Midbrain (tissue), 1 donor: Measurements from ENCODE around the gene TMEM273.
"Not testable (repeated sequence)": the region's sequence is repeated elsewhere in the genome, so short reads cannot be mapped to it uniquely, and the experiment has no call there.

Experiments
- DNase-seq: peaks from one replicate; lab custom pipeline; 2025; lab: John Stamatoyannopoulos, UW

The TMEM273 gene

GRCh38 chr10:49205206-49205605 is 17.0 kb upstream of the TMEM273 start:
- DNase-seq, result no peak

DNA sequence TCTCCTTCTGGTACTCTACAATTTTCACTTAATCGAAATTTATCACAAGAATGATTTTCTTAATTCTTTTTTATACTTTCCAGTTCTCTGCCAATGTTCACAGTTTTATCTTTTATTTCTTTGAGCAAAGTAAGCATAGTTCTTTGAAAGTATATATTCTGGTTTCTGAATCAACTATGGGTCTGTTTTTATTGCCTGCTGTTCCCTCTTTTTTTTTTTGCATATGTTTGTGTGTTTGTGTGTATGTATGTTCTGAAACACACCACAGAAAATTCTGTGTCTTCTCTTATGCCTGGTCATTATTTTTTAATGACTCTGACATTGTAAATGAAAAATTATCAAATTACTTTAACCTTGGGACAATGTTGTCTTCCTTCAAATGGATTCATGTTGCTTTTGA is 15.9 kb upstream of the TMEM273 start:
- no peak for DNase-seq

GRCh38 chr10:49202266-49202665 is 14.1 kb upstream of the TMEM273 start:
- no peak for DNase-seq

- no peak for DNase-seq
These were observed 12.7 kb upstream of the TMEM273 start for GRCh38 chr10:49200854-49201253.

- DNase-seq, result no peak
These were observed 9.0 kb upstream of the TMEM273 start for GRCh38 chr10:49197171-49197570.

DNA sequence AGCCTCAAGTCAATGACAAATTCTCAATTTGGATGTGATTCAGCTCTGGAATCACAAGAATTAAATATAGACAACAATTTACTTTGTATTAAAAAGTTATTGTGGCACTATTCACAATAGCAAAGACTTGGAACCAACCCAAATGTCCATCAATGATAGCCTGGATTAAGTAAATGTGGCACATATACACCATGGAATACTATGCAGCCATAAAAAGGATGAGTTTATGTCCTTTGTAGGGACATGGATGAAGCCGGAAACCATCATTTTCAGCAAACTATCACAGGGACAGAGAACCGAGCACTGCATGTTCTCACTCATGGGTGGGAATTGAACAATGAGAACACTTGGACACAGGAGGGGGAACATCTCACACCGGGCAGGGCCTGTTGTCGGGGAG is 7.7 kb upstream of the TMEM273 start:
- not testable (repeated sequence) for DNase-seq

DNA sequence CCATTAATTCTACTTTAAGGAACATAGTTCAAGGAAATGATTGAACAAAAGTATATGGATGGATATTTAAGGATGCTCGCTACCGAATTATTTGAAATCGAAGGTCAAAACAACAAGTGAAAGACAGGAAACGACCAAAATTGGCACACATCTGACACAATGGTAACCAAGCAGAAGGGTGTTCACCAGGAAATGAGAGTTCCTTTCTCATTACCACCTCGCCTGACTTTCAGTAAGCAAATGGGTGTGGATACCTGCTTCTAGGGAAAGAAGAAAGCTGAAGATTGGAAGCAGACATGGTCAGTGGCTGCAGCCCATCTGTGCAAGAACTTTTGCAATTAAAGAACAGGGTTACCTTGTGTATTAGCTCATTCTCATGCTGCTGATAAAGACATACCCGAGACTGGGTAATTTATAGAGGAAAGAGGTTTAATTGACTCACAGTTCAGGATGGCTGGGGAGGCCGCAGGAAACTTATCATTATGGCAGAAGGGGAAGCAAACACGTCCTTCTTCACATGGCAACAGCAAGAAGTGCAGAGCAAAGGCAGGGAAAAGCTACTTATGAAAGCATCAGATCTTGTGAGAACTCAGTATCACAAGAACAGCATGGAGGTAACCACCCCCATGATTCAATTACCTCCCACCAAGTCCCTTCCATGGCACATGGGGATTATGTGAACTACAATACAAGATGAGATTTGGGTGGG is 6.2 kb upstream of the TMEM273 start:
- no peak for DNase-seq

- no peak for DNase-seq
These were observed 3.2 kb upstream of the TMEM273 start for GRCh38 chr10:49191349-49191748.

DNA sequence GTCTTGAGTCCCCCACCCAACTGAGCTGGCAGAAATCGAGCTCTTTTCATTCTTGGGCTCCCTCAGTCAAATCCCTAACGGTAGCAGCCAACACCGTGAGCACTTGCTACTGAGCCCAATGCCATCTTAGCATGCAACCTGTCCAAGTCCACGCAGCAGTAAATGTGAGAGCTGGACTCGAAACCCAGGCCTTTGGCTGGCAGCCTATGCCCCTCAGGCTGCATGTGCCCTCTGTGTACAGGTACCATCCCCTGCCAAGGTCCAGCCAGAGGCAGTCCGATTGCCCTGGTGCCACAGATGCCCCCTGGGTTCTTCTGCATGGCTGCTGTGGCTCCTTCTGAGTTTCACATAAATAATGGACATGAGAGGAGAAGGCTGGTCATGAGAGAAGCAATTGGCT is 1.2 kb upstream of the TMEM273 start:
- no peak for DNase-seq

- peak; percentile 16 for DNase-seq
These were observed 1.1 kb downstream of the TMEM273 start for GRCh38 chr10:49187044-49187484.

GRCh38 chr10:49186613-49187012 is 1.6 kb downstream of the TMEM273 start:
- DNase-seq, result no peak

- DNase-seq, result no peak
These were observed 3.0 kb downstream of the TMEM273 start for GRCh38 chr10:49185213-49185612.

DNA sequence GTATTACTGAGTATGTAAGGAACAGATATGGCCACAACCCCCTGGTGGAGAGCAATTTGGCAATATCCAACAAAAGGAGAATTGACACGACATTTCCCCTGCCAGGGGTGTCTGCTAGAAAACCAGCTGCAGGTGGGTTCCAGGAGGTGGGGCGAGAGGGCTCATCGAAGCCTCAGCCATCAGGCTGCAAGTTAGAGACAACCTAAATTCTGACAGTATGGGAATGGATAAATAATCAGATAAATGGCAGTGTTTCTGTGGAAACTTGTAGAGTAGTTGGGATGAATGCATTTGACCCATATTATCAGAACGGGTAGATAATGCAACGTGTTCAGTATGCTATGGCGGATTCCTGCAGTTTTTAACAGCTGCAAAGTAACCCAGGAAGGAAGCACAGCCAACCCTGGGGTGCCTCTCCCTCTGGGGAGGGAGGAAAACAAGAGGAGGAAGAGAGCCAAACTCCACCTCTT is 3.5 kb downstream of the TMEM273 start:
- DNase-seq, result no peak

- no peak for DNase-seq
These were observed 4.3 kb downstream of the TMEM273 start for GRCh38 chr10:49183596-49184542.

DNA sequence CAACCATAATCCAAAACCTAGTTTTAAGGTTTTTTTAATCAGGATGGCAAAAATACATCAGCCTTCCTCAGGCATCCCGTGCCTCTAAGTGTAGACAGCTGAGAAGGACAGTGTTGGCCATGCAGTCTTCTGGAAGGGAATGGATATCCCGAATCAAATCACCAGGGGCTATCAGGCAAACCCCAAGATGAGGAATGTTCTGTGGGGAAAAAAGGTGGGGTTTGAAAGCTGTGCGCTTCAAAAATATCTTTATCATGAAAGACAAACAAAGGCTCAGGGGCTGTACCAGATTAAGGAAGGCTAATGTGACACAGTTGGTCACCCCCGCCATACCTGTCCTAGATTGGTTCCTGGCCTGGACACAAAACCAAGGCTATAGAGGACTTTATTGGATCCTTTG is 5.4 kb downstream of the TMEM273 start:
- DNase-seq, result no peak

GRCh38 chr10:49180444-49180860 is 7.7 kb downstream of the TMEM273 start:
- DNase-seq, result no peak

- no peak for DNase-seq
These were observed 8.3 kb downstream of the TMEM273 start for GRCh38 chr10:49179699-49180443.

DNA sequence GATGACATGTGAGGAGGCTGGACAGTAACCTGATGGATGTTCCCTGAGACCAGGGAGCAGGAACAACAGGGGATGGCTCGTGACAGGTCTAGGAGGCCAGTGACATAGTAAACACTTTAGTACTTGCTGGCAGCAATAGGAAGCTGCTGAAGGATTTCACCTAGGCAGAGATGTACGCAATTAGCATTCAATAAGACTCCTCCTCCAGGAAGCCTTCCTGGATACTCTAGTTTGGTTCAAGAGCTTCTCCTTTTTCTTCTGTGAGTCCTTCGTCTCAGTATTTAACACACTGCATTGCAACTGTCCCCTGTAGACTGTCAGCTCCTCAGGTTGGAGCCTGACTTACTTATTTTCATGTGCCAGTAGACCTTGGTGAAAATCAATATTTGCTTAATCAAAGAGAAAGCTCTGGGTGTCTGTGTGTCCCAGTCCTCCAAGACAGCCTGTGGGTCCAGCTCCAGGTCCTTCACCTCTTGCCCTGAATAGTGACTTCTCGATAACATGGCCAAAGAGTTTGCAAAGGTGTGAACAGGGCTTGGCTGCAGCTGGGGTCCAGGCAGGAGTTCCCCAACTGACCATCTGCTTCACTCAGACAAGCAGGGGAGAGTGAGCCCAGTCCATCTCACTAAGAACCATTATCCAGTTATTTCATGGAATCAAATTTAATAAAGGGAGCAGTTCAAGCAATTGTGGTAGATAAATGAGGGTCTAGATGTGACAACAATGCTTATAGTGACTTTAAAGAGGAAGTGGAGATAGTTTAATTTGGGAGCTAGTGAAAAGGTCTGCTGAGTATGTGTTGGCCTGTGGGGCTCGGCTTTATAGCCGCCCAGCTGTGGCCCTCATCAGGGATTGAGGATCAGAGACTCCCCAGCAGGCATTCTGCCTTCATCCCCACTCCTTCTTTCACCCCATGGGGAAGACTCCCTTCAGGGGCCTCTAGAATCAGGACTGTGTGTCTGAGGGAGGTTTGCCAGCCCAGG is 9.4 kb downstream of the TMEM273 start:
- DNase-seq, result no peak

- DNase-seq, result peak; percentile 56
These were observed 10.5 kb downstream of the TMEM273 start for GRCh38 chr10:49177391-49178355.
